AG04450 (cell line): ENCODE data around the gene PAQR6. TPM values are rescaled to one million over a fixed set of nuclear protein-coding genes. Genes with fewer than 3 reads are reported as not detected.

Experiments
- CTCF ChIA-PET: fragments of 300-600, 350-600 bp; formaldehyde crosslinking; extraction: SDS; loops from one replicate; lab custom pipeline; 2022; ENCODE audit warnings: antibody characterized with exemption, inconsistent platforms; lab: Charles Lee
- POLR2A ChIA-PET: fragments of 350-600 bp; formaldehyde crosslinking; extraction: SDS; loops from one replicate; lab custom pipeline; 2021; ENCODE audit warnings: antibody characterized with exemption, inconsistent platforms; lab: Yijun Ruan, JAX
- DNase-seq: peaks from one replicate; pipeline ENCODE4 v3.0.0-alpha.2; 2011; ENCODE audit warnings: low read depth, low spot score
- H3K27ac ChIP-seq: one replicate; pipeline ENCODE4 v1.5.1; 2012; ENCODE audit warnings: low read depth, low read length, control low read depth
- H3K27me3 ChIP-seq: one replicate; pipeline ENCODE4 v1.6.0; 2012; ENCODE audit warnings: low read length; ENCODE audit not compliant: control insufficient read depth, insufficient read depth
- H3K4me3 ChIP-seq: 2 replicates; pipeline ENCODE4 v1.5.1; 2011; ENCODE audit warnings: mild to moderate bottlenecking, low read depth, low read length, control low read depth
- H3K9me3 ChIP-seq: 2 replicates; pipeline ENCODE4 v1.5.1; 2012; ENCODE audit warnings: low read length; ENCODE audit not compliant: control insufficient read depth, insufficient read depth
- polyA plus RNA-seq: library from polyadenylated mRNA; depleted of rRNA; stranded (reverse); fragments of >200 nt; gene quantifications from 2 replicates; pipeline ENCODE4 v1.2.3, GENCODE V29; 2011
- TF ChIP-seq, protein P1 (sequence below): IDR thresholded peaks from 2 replicates; pipeline ENCODE4 v1.5.1; 2011; ENCODE audit warnings: low read depth, low read length, control low read depth, inconsistent platforms

Gene PAQR6
- polyA plus RNA-seq, 1 experiment = 0.26 TPM

DNA sequence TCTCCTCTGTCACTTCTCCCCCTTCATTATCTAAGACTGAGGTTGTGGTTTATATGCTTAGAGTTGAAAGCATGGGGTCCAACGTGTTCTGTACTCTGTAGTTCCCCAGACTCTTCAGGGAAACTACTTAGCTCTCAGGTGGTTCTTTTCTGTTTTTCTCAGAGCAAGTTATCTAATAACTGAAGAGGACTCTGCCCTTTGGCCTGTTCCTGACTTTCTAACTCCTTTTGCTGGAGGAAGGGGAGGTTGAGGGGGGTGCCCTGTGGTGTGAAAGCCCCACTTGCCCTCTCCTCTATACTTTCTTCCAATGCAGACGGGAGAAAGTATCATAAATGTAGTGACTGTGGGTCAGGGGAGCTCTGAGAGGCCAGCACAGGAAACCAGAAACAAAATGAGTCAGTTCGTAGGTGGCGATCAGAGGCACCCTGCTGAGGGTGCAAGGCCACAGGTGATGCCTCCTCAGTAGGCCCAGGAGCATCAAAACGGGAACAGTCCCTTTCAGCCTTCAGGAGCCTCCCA is 49.0 kb downstream of the PAQR6 start:
- Histone ChIP-seq H3K27ac (no peak overlapping the region), H3K4me3 (no peak overlapping the region), H3K27me3 (no peaks in the 10 kb centered on the region), H3K9me3 (no peaks in the 10 kb centered on the region)
- DNase-seq = no peak
- TF ChIP-seq, protein P1, sequence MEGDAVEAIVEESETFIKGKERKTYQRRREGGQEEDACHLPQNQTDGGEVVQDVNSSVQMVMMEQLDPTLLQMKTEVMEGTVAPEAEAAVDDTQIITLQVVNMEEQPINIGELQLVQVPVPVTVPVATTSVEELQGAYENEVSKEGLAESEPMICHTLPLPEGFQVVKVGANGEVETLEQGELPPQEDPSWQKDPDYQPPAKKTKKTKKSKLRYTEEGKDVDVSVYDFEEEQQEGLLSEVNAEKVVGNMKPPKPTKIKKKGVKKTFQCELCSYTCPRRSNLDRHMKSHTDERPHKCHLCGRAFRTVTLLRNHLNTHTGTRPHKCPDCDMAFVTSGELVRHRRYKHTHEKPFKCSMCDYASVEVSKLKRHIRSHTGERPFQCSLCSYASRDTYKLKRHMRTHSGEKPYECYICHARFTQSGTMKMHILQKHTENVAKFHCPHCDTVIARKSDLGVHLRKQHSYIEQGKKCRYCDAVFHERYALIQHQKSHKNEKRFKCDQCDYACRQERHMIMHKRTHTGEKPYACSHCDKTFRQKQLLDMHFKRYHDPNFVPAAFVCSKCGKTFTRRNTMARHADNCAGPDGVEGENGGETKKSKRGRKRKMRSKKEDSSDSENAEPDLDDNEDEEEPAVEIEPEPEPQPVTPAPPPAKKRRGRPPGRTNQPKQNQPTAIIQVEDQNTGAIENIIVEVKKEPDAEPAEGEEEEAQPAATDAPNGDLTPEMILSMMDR = no peak
- ChIA-PET POLR2A (no interaction called here), CTCF (interaction anchor here (1.2 to 1.3 kb wide), 2 partner anchors 14 to 26 kb away, joined by 6 to 7 read pairs; partner anchors contain the start of gene PMF1)

DNA sequence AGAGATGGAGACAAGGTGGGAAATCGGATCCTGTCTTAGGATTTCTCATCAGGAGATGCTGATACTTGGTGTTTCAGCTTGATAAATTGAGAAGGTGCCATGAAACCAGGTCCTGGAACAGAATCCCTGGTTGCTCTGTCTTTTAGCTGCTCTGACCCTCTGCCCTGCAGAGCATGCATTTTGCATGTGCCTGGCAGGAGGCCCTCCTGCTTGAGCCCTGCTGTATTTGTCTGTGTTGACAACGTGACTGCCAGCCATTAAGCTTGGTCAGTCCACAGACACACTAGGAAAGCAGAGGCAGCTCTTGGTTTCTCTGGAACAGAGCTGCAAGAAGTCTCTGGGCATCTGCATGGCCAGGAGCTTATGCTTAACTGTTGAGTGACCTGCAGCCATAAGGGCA is 51.4 kb downstream of the PAQR6 start:
- TF ChIP-seq, protein P1 = no peak
- POLR2A ChIA-PET = no interaction called here
- H3K4me3 ChIP-seq = no peak overlapping the region
- no peaks in the 10 kb centered on the region for H3K27me3 ChIP-seq
- no peak for DNase-seq
- H3K27ac ChIP-seq = no peak overlapping the region
- CTCF ChIA-PET = interaction anchor here (1.2 kb wide), 1 partner anchor 10 kb away, joined by 3 read pairs; no protein-coding TSS in a partner anchor
- H3K9me3 ChIP-seq = no peaks in the 10 kb centered on the region

DNA sequence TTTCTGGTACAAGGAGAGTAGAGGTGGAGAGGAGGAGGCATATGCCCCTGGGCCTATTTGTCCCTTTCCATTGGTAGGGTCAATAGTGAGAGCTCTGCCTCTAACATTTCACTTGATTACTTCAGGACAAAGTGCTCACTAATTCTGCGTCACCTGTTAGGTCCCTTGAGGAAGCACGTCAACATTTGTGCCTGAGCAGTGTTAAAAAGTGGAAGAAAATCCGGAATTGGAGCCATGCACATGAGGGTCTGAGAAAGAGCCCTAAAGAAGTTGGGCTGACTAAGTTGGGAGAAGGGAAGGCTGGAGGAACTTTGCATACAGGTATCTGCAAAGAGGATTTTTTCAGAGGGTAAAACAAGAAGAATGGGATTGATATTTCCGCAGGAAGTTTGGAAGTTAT is 52.0 kb downstream of the PAQR6 start:
- Histone ChIP-seq H3K27ac (no peak overlapping the region), H3K27me3 (no peaks in the 10 kb centered on the region), H3K9me3 (no peaks in the 10 kb centered on the region), H3K4me3 (no peak overlapping the region)
- ChIA-PET CTCF (no interaction called here), POLR2A (no interaction called here)
- no peak for DNase-seq
- TF ChIP-seq, protein P1 = no peak

DNA sequence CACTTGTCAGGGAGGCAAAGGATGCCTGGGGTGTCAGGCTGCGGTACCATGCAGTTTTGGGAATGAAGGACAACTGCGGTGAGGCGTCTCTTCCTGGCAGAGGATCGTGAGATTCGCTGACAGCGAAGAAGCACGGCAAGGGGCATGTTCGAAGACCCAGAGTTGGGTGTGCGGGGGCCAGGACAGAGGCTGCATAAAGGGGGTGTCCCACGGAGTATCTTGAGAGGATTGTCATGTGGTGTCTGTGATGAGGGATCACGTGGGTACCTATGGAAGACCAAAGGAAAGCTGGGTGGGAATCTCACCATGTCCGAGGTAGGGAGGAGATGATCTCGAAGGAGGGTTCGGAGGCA is 53.6 kb downstream of the PAQR6 start:
- no peak for DNase-seq
- ChIA-PET POLR2A (interaction anchor here (0.8 to 2.1 kb wide), 4 partner anchors 19 to 47 kb away, joined by 3 to 18 read pairs (median 4); partner anchors contain the start of gene PMF1), CTCF (interaction anchor here (0.7 to 1.5 kb wide), 3 partner anchors 9 to 31 kb away, joined by 3 to 6 read pairs (median 3); no protein-coding TSS in a partner anchor)
- Histone ChIP-seq H3K27me3 (no peaks in the 10 kb centered on the region), H3K27ac (no peak overlapping the region), H3K9me3 (no peaks in the 10 kb centered on the region), H3K4me3 (peak overlapping the region; percentile 92)
- TF ChIP-seq, protein P1 = no peak

DNA sequence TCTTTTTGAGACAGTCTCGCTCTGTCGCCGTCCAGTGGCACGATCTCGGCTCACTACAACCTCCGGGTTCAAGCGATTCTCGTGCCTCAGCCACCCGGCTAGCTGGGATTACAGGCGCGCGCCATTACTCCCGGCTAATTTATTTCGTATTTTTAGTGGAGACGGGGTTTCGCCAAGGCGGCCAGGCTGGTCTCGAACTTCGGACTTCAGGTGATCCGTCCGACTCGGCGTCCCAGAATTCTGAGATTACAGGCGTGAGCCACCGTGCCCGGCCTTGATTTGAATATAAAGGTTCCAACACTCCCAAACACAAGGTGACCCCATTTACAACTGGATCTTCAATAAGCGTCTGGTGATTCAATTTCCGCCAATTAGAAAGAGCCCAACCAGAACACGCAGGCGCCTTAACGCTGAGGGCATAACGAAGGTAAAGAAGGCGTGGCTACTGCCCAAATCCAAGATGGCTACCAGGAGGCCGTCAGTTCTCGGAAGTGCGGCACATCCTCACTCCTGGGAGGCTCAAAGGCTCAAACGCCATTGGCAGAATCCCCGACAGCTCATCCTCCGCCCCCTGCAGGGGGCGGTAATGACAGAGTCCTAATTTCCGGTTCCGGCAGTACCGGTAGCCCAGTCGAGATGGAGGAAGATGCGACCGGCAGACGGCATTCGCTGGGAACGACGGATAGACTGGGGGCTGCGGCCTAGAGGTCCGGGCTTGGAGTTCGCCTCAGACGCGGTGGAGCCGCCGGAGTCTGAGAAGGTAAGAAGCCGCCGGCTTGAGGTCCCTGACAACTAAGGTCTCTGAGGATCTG is 54.2 kb downstream of the PAQR6 start, which contains the start of gene SLC25A44:
Gene SLC25A44 (plus strand): TSS at position 617 of the 812 bp plus-strand sequence. CDS start 5,744 bp downstream, outside the sequence.
- TF ChIP-seq, protein P1 = peak; percentile 55
- H3K27me3 ChIP-seq = no peaks in the 10 kb centered on the region
- H3K4me3 ChIP-seq = peak within 1 kb of the TSS; percentile 92
- DNase-seq = peak; percentile 98
- H3K27ac ChIP-seq = peak within 1 kb of the TSS; percentile 57
- H3K9me3 ChIP-seq = no peaks in the 10 kb centered on the region
- POLR2A ChIA-PET = interaction anchor here (0.7 to 2.1 kb wide), 7 partner anchors 14 to 48 kb away, joined by 3 to 18 read pairs (median 3); partner anchors contain the start of gene PMF1
- CTCF ChIA-PET = interaction anchor here (0.5 to 1.5 kb wide), 13 partner anchors 10 to 100 kb away, joined by 3 to 6 read pairs (median 3); partner anchors contain the start of gene PMF1
